Effector memory CD8-positive, alpha-beta T cell (primary cell): ENCODE data around the gene GARNL3.

Experiments
- ATAC-seq: fragments of 150-1000 bp; cut with Tn5 transposase; replicated peaks from 2 replicates; pipeline ENCODE4 v1.10.0; 2021; ENCODE audit warnings: mild to moderate bottlenecking, moderate library complexity
- DNase-seq, 3 experiments: peaks; one replicate each; pipeline ENCODE4 v3.0.0; 2021
- H3K27ac Mint-ChIP-seq, 2 donors: one replicate each; pipeline ENCODE4 v1.8.0; 2022; ENCODE audit warnings: mild to moderate bottlenecking in 2 of 2, mixed read lengths in 2 of 2, moderate library complexity in 2 of 2
- H3K27me3 Mint-ChIP-seq, 2 donors: one replicate each; pipeline ENCODE4 v1.8.0; 2022; ENCODE audit warnings: mixed read lengths in 2 of 2
- H3K36me3 Mint-ChIP-seq: one replicate; pipeline ENCODE4 v1.8.0; 2022; ENCODE audit warnings: mild to moderate bottlenecking, moderate library complexity, mixed read lengths; ENCODE audit not compliant: insufficient read depth
- H3K4me1 Mint-ChIP-seq, 2 donors: one replicate each; pipeline ENCODE4 v1.8.0; 2022; ENCODE audit warnings: low read depth in 2 of 2, mixed read lengths in 2 of 2
- H3K4me3 Mint-ChIP-seq, 2 donors: one replicate each; pipeline ENCODE4 v1.8.0; 2022; ENCODE audit warnings: mild to moderate bottlenecking in 2 of 2, mixed read lengths in 2 of 2, moderate library complexity in 2 of 2
- H3K9me3 Mint-ChIP-seq, 2 donors: one replicate each; pipeline ENCODE4 v1.8.0; 2022; ENCODE audit warnings: mixed read lengths in 2 of 2

GARNL3 gene

GRCh38 chr9:127273326-127273725 lies 8.8 kb downstream of the GARNL3 start:
- ATAC-seq (no peak), DNase-seq (no peak)
- no peak overlapping the region for H3K27ac Mint-ChIP-seq
- H3K4me1 Mint-ChIP-seq, result no peaks in the 10 kb centered on the region
- H3K9me3 Mint-ChIP-seq, result no peaks in the 10 kb centered on the region
- no peaks in the 10 kb centered on the region for H3K27me3 Mint-ChIP-seq
- H3K4me3 Mint-ChIP-seq, result no peak overlapping the region
- no peaks in the 10 kb centered on the region for H3K36me3 Mint-ChIP-seq

- Mint-ChIP-seq H3K9me3 (no peaks in the 10 kb centered on the region), H3K36me3 (no peaks in the 10 kb centered on the region), H3K27me3 (peaks cover 0 to 8% of the 10 kb centered on the region in 2 donors), H3K4me3 (no peak overlapping the region), H3K27ac (no peak overlapping the region), H3K4me1 (no peaks in the 10 kb centered on the region)
- ATAC-seq (no peak), DNase-seq (no peak)
These were observed 12.5 kb downstream of the GARNL3 start for GRCh38 chr9:127277099-127277498.

GRCh38 chr9:127277770-127278169 lies 13.2 kb downstream of the GARNL3 start:
- no peaks in the 10 kb centered on the region for H3K9me3 Mint-ChIP-seq
- no peak overlapping the region for H3K27ac Mint-ChIP-seq
- no peak overlapping the region for H3K4me3 Mint-ChIP-seq
- H3K27me3 Mint-ChIP-seq, result peaks cover 0 to 8% of the 10 kb centered on the region in 2 donors
- H3K36me3 Mint-ChIP-seq, result no peaks in the 10 kb centered on the region
- ATAC-seq, result no peak
- DNase-seq, result no peak
- no peaks in the 10 kb centered on the region for H3K4me1 Mint-ChIP-seq

GRCh38 chr9:127278372-127278771 lies 13.8 kb downstream of the GARNL3 start:
- Mint-ChIP-seq H3K4me1 (no peaks in the 10 kb centered on the region), H3K4me3 (no peak overlapping the region), H3K27me3 (peaks cover 0 to 8% of the 10 kb centered on the region in 2 donors), H3K36me3 (no peaks in the 10 kb centered on the region), H3K9me3 (no peaks in the 10 kb centered on the region), H3K27ac (no peak overlapping the region)
- DNase-seq, result no peak
- ATAC-seq, result no peak

GRCh38 chr9:127279717-127280285 lies 15.2 kb downstream of the GARNL3 start:
- peaks cover 0 to 8% of the 10 kb centered on the region in 2 donors for H3K27me3 Mint-ChIP-seq
- H3K4me3 Mint-ChIP-seq, result no peak overlapping the region
- no peak for ATAC-seq
- DNase-seq, result no peak
- H3K36me3 Mint-ChIP-seq, result no peaks in the 10 kb centered on the region
- H3K27ac Mint-ChIP-seq, result no peak overlapping the region
- no peaks in the 10 kb centered on the region for H3K4me1 Mint-ChIP-seq
- H3K9me3 Mint-ChIP-seq, result no peaks in the 10 kb centered on the region

- DNase-seq (no peak), ATAC-seq (no peak)
- H3K27me3 Mint-ChIP-seq, result peaks cover 0 to 9% of the 10 kb centered on the region in 2 donors
- no peak overlapping the region for H3K27ac Mint-ChIP-seq
- no peaks in the 10 kb centered on the region for H3K4me1 Mint-ChIP-seq
- no peak overlapping the region for H3K4me3 Mint-ChIP-seq
- H3K9me3 Mint-ChIP-seq, result no peaks in the 10 kb centered on the region
- no peaks in the 10 kb centered on the region for H3K36me3 Mint-ChIP-seq
These were observed 16.5 kb downstream of the GARNL3 start for GRCh38 chr9:127280880-127281660.

GRCh38 chr9:127281891-127282290 lies 17.3 kb downstream of the GARNL3 start:
- H3K4me1 Mint-ChIP-seq, result no peaks in the 10 kb centered on the region
- no peak overlapping the region for H3K27ac Mint-ChIP-seq
- DNase-seq (no peak), ATAC-seq (no peak)
- H3K4me3 Mint-ChIP-seq, result no peak overlapping the region
- H3K36me3 Mint-ChIP-seq, result no peaks in the 10 kb centered on the region
- peaks cover 0 to 17% of the 10 kb centered on the region in 2 donors for H3K27me3 Mint-ChIP-seq
- H3K9me3 Mint-ChIP-seq, result no peaks in the 10 kb centered on the region

- no peak for DNase-seq
- peaks cover under 1 to 24% of the 10 kb centered on the region in 2 donors for H3K27me3 Mint-ChIP-seq
These were observed 18.0 kb downstream of the GARNL3 start for GRCh38 chr9:127282611-127283010.

GRCh38 chr9:127283135-127283534 lies 18.6 kb downstream of the GARNL3 start:
- no peaks in the 10 kb centered on the region for H3K4me1 Mint-ChIP-seq
- H3K4me3 Mint-ChIP-seq, result no peak overlapping the region
- ATAC-seq (no peak), DNase-seq (no peak)
- H3K27me3 Mint-ChIP-seq, result peaks cover 6 to 30% of the 10 kb centered on the region in 2 donors
- no peaks in the 10 kb centered on the region for H3K9me3 Mint-ChIP-seq
- no peaks in the 10 kb centered on the region for H3K36me3 Mint-ChIP-seq
- no peak overlapping the region for H3K27ac Mint-ChIP-seq

More at GRCh38 chr9:127282611-127283010, 18.0 kb downstream of the GARNL3 start:
- H3K27ac Mint-ChIP-seq, result no peak overlapping the region
- H3K9me3 Mint-ChIP-seq, result no peaks in the 10 kb centered on the region
- H3K4me3 Mint-ChIP-seq, result no peak overlapping the region
- no peaks in the 10 kb centered on the region for H3K4me1 Mint-ChIP-seq
- no peaks in the 10 kb centered on the region for H3K36me3 Mint-ChIP-seq
- no peak for ATAC-seq

- Mint-ChIP-seq H3K27me3 (peaks cover 12 to 38% of the 10 kb centered on the region in 2 donors), H3K36me3 (no peaks in the 10 kb centered on the region), H3K9me3 (no peaks in the 10 kb centered on the region), H3K27ac (no peak overlapping the region), H3K4me3 (no peak overlapping the region), H3K4me1 (no peaks in the 10 kb centered on the region)
- ATAC-seq, result no peak
- no peak for DNase-seq
These were observed 19.4 kb downstream of the GARNL3 start for GRCh38 chr9:127283917-127284497.

GRCh38 chr9:127285965-127286364 lies 21.4 kb downstream of the GARNL3 start:
- no peak overlapping the region for H3K27ac Mint-ChIP-seq
- DNase-seq, result no peak
- no peaks in the 10 kb centered on the region for H3K9me3 Mint-ChIP-seq
- H3K36me3 Mint-ChIP-seq, result no peaks in the 10 kb centered on the region
- peaks cover 20 to 39% of the 10 kb centered on the region in 2 donors for H3K27me3 Mint-ChIP-seq
- no peaks in the 10 kb centered on the region for H3K4me1 Mint-ChIP-seq
- no peak for ATAC-seq
- no peak overlapping the region for H3K4me3 Mint-ChIP-seq

- DNase-seq (no peak), ATAC-seq (no peak)
- H3K36me3 Mint-ChIP-seq, result peaks cover 3% of the 10 kb centered on the region
- no peak overlapping the region for H3K4me3 Mint-ChIP-seq
- peaks cover 20 to 36% of the 10 kb centered on the region in 2 donors for H3K27me3 Mint-ChIP-seq
- no peaks in the 10 kb centered on the region for H3K9me3 Mint-ChIP-seq
- no peak overlapping the region for H3K27ac Mint-ChIP-seq
- H3K4me1 Mint-ChIP-seq, result peaks cover 0 to 2% of the 10 kb centered on the region in 2 donors
These were observed 26.0 kb downstream of the GARNL3 start for GRCh38 chr9:127290561-127291065.

- DNase-seq (no peak), ATAC-seq (no peak)
- H3K4me3 Mint-ChIP-seq, result no peak overlapping the region
- no peak overlapping the region for H3K27ac Mint-ChIP-seq
- peaks cover 20 to 33% of the 10 kb centered on the region in 2 donors for H3K27me3 Mint-ChIP-seq
- no peaks in the 10 kb centered on the region for H3K9me3 Mint-ChIP-seq
- peaks cover 0 to 2% of the 10 kb centered on the region in 2 donors for H3K4me1 Mint-ChIP-seq
- peaks cover 3% of the 10 kb centered on the region for H3K36me3 Mint-ChIP-seq
These were observed 26.7 kb downstream of the GARNL3 start for GRCh38 chr9:127291246-127291778.
